GM21515 (cell line): ENCODE data around the gene SLC45A1.
"Not testable (repeated sequence)": the region's sequence is repeated elsewhere in the genome, so short reads cannot be mapped to it uniquely, and the experiment has no call there.

Experiments
- ATAC-seq: cut with Tn5 transposase; IDR thresholded peaks from one replicate; pipeline ENCODE4 v1.9.1; 2021; ENCODE audit not compliant: unreplicated experiment

The SLC45A1 gene

DNA sequence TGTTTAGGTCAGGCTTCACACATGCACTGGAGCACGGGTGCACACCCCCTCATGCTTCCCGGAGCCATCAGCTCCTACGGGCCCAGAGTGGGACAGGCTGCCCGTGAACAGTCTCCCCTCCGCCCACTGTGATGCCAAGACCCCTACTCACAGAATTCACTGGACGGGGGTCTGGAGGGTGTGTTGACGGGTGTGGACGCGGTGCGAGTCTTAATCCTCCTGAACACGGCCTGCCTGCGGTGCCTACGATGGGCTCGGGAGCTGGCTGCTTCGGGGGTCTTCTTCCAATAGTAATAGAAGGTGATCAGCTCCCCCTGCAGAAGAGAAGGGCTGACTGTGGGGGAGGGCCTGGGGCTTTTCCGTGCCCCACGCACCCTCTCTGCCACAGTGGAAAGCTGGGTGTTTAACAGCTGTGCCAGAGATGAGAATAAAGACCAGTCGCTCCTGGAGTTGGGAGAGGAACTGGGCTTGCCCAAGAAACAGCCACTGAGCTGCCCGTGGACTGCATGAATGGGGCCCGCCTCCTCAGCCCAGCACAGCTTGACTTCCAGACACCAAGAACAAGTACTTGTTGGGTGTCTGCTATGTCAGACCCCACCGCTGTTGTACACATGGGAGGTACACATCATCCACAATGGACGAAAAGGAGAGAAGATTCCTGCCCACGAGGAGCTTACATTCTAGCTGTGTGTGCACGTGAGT is 47.9 kb downstream of the SLC45A1 start:
- no peak for ATAC-seq

DNA sequence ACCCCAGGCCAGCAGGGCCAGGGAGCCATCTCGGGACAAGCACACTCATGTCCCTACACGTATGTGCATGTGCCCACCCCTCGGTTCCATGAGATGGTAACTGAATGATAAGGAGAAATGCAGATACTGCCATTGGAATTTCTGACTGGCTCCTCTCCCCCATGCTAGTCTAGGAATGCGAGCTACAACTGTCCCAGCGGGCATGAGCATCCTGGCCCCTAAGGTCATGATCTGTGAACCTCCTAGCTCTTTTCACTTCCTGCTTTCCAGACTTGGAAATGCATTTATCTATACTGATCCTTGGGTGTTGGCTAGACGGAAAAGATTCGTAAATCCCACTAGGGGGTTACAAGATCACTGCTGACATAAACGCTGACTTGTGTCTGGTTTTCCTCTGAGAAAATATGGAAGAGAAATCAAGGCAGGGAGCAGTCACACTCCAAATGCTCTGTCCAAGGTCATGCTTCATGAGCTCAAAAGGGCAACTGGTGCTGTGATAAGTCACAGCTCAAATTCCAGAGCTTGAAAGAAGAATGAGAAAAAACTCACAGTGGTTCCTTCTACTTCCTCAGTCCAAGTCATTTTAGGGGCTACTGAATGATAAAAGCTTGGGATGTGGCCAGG is 49.8 kb downstream of the SLC45A1 start:
- no peak for ATAC-seq

- no peak for ATAC-seq
Observed at GRCh38 chr1:8368956-8369639, 51.2 kb downstream of the SLC45A1 start.

DNA sequence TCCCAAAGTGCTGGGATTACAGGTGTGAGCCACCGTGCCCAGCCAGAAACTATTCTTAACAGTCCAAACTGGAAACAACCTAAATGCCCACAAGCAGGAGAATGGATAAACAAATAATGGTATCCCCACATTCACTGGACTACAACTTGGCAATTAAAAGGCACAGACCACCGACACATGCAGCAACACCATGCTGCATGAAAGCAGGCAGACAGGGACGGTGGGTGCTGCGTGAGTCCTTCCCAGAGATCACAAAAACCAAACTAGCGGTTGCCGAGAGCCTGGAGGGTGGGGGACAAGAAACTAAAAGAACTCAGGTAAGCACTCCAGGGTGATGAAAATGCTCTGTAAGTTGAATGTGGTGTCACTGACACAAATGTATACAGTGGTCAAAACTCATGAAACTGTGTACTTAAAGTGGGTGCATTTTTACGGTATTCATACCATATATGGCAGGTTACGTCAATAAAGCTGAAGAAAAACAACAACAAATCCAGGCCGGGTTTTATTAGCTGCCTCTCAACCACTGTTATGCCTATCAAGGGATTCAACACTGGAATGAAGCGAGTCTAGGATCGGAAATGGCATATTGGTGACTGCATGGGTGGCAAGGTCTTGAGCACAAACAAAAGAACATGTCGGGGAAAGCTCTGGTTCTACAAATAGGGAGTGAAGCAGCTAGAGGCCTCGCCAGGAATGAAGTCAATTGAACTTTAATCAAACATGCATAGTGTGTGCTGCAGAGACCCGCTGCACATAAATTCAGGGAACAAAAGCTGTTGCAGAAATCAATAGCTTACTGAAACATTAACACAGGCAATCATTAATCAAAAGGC is 52.4 kb downstream of the SLC45A1 start:
- ATAC-seq = no peak

DNA sequence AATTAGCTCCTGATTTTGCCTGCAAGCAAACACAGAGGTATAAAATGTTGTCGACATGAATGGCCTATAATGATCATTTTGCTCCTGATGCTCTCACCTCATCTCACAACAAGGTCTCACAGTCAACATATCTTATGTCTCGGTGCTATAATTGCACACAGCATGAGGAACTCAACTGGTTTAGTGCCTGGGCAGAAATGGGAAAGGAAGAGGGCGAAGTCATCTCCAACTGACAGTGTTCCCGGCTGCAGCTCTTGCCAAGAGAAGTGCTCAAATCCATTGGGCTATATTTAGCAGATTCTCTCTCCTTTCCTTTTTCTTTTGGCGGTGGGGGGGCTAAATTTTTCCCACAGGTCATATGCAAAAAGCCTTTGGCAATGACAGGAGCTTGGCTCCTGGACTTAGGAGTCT is 53.0 kb downstream of the SLC45A1 start:
- ATAC-seq = no peak

GRCh38 chr1:8371372-8371991 is 53.6 kb downstream of the SLC45A1 start:
- no peak for ATAC-seq

DNA sequence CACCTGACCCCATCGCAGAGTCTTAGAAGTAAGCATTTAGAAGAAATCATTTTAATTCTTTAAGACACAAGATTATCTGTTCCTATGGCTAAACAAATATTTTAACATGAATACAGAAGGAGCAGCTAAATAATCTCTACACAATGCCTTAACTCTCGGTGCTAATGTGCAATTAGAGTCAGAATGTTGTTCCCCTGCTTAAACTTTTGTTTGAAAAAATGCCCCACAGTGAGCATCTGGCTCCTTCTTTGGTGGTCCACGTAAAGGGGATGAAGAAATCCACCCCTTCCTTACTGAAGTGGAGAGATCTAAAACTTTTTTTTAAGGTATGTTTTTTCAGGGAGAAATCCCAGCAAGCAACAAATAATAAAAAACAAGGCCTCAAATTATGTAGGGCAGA is 55.2 kb downstream of the SLC45A1 start:
- ATAC-seq = no peak

- ATAC-seq = no peak
Observed at GRCh38 chr1:8373581-8374241, 55.8 kb downstream of the SLC45A1 start.

DNA sequence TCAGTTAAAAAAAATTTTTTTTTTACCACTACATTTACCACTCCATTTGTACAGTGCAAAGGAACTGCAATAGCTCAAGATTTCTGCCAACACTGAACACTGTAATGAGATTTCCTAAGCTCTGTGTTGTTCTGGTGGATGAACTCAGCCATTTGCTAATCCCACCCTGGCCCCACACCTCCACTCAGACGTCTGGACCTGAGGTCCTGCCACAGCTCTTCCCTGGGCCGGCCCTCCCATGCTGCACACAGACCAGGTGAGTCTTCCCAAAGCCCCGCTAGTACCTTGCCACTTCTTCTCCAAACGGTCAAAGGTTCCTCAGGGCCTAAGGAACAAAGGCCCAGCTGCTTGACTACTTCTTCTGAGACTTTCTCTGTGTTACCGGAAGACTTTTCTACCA is 56.4 kb downstream of the SLC45A1 start:
- no peak for ATAC-seq

GRCh38 chr1:8374812-8375211 is 56.9 kb downstream of the SLC45A1 start:
- no peak for ATAC-seq

GRCh38 chr1:8376358-8376840 is 58.5 kb downstream of the SLC45A1 start:
- ATAC-seq = no peak

GRCh38 chr1:8377271-8377981 is 59.5 kb downstream of the SLC45A1 start:
- ATAC-seq = no peak

- no peak for ATAC-seq
Observed at GRCh38 chr1:8378178-8378577, 60.3 kb downstream of the SLC45A1 start.

GRCh38 chr1:8378981-8379470 is 61.1 kb downstream of the SLC45A1 start:
- no peak for ATAC-seq

DNA sequence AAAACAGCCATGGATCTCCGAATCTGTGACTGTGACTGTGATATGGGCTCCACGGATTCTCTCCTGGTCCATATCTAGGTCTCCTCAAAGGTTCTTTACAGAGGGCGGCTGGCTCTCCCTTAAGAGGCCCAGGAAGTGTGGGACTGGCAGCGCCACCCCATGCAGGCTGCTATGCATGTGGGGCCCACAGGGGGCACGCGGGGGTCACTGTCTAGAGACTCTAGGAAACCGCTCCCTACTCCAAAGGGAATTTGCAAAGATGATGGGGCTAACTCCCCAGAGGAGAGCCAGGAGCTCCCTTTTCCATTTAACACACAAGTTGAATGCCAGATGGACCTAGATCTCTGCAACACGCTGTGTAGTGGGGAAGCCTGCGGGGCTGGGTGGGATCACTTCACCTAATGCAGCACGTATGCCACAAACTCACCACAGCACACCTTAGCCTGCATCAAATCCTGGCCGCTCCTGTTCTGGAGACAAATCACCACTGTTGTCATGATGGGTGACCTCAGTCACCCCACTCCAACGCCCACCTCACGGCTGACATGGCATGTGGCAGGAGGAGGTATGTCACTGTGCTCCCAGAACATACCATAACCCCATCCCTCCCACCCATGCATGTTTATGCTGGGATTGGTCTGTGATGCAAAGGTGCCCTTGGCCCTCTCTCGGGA is 61.7 kb downstream of the SLC45A1 start:
- ATAC-seq = no peak

- not testable (repeated sequence) for ATAC-seq
Observed at GRCh38 chr1:8380310-8380709, 62.4 kb downstream of the SLC45A1 start.

GRCh38 chr1:8381618-8382017 is 63.7 kb downstream of the SLC45A1 start:
- no peak for ATAC-seq

DNA sequence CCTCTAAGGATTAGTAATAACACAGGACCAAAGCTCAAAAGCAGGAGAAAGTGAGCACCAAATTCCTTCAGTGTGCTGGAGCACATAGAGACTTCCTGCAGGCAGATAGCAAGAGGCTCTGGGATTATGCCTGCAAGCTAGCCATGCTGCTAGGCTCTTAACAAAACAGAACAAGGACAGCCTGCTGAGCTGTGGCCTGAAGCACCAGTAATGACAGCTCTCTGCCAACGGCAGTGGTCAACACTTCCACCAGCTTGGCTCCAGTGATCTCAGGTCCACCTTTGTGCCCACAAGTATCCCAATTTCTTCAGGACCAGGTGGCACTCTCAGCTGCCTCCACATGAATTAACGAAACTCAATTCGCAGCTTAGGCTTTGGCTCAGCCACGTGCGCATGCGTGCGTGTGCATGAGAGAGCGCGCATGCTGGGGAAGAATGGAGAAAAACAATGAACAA is 64.2 kb downstream of the SLC45A1 start:
- no peak for ATAC-seq
